HepG2 (cell line): ENCODE measurements around the gene TMEM191B.
"Not testable (repeated sequence)": the region's sequence is repeated elsewhere in the genome, so short reads cannot be mapped to it uniquely, and the experiment has no call there.

ENCODE experiments used
- AGO1 ChIP-seq: fragments of 200-400 bp; formaldehyde crosslinking; IDR thresholded peaks from 2 replicates; pipeline ENCODE4 v1.6.1; 2017; ENCODE audit warnings: mild to moderate bottlenecking, low read depth, low read length, moderate library complexity; ENCODE audit not compliant: poor library complexity, severe bottlenecking
- CTCF ChIP-seq: sonication (generic); formaldehyde crosslinking; IDR thresholded peaks from 2 replicates; pipeline ENCODE4 v1.5.0; 2020; ENCODE audit warnings: mild to moderate bottlenecking, missing genetic modification reagents, moderate library complexity
- GTF2F1 ChIP-seq: fragments of 150-350 bp; IDR thresholded peaks from 2 replicates; pipeline ENCODE4 v1.6.1; 2014; ENCODE audit warnings: low read length
- HDAC2 ChIP-seq: sonication (generic); formaldehyde crosslinking; IDR thresholded peaks from 2 replicates; pipeline ENCODE4 v1.4.0; 2020; ENCODE audit warnings: missing genetic modification reagents
- KIAA2018 ChIP-seq: sonication (generic); formaldehyde crosslinking; IDR thresholded peaks from 2 replicates; pipeline ENCODE4 v1.5.0; 2020; ENCODE audit warnings: mild to moderate bottlenecking, missing genetic modification reagents, borderline replicate concordance
- POLR2A ChIP-seq, 2 experiments: IDR thresholded peaks; 2 replicates each; pipeline ENCODE4 v1.6.1; 2011; ENCODE audit warnings: low read depth in 2 of 2, low read length in 2 of 2, mild to moderate bottlenecking in 1 of 2, moderate library complexity in 1 of 2; ENCODE audit not compliant: insufficient read depth in 1 of 2
- RBFOX2 ChIP-seq: fragments of 200-400 bp; formaldehyde crosslinking; IDR thresholded peaks from 2 replicates; pipeline ENCODE4 v1.6.1; 2017; ENCODE audit warnings: low read depth, mild to moderate bottlenecking, low read length
- SMC3 ChIP-seq: IDR thresholded peaks from 2 replicates; pipeline ENCODE4 v1.6.1; 2011; ENCODE audit warnings: low read length, improper control_type of control experiment
- ZFX ChIP-seq: sonication (generic); formaldehyde crosslinking; IDR thresholded peaks from 2 replicates; pipeline ENCODE4 v1.4.0; 2020; ENCODE audit warnings: mild to moderate bottlenecking, low read depth, missing genetic modification reagents, moderate library complexity
- ZNF121 ChIP-seq: sonication (generic); formaldehyde crosslinking; IDR thresholded peaks from 2 replicates; pipeline ENCODE4 v1.5.0; 2020; ENCODE audit warnings: mild to moderate bottlenecking, missing genetic modification reagents
- TF ChIP-seq, protein P1 (sequence below): sonication (generic); formaldehyde crosslinking; IDR thresholded peaks from 2 replicates; pipeline ENCODE4 v1.4.0; 2020; ENCODE audit warnings: missing genetic modification reagents, mild to moderate bottlenecking, borderline replicate concordance
- TF ChIP-seq, protein P2 (sequence below): sonication (generic); formaldehyde crosslinking; IDR thresholded peaks from 2 replicates; pipeline ENCODE4 v1.4.0; 2020; ENCODE audit warnings: mild to moderate bottlenecking, missing genetic modification reagents, borderline replicate concordance
- TF ChIP-seq, protein P3 (sequence below): sonication (generic); formaldehyde crosslinking; IDR thresholded peaks from 2 replicates; pipeline ENCODE4 v1.8.1; 2023; ENCODE audit warnings: mild to moderate bottlenecking, inconsistent platforms, moderate library complexity, missing genetic modification reagents, borderline replicate concordance
- TF ChIP-seq, protein P4 (sequence below): sonication (generic); formaldehyde crosslinking; IDR thresholded peaks from 2 replicates; pipeline ENCODE4 v1.4.0; 2020; ENCODE audit warnings: missing genetic modification reagents

GRCh38 chr22:18533633-18534032 is 6.0 kb downstream of the TMEM191B start:
- TF ChIP-seq, protein P1, sequence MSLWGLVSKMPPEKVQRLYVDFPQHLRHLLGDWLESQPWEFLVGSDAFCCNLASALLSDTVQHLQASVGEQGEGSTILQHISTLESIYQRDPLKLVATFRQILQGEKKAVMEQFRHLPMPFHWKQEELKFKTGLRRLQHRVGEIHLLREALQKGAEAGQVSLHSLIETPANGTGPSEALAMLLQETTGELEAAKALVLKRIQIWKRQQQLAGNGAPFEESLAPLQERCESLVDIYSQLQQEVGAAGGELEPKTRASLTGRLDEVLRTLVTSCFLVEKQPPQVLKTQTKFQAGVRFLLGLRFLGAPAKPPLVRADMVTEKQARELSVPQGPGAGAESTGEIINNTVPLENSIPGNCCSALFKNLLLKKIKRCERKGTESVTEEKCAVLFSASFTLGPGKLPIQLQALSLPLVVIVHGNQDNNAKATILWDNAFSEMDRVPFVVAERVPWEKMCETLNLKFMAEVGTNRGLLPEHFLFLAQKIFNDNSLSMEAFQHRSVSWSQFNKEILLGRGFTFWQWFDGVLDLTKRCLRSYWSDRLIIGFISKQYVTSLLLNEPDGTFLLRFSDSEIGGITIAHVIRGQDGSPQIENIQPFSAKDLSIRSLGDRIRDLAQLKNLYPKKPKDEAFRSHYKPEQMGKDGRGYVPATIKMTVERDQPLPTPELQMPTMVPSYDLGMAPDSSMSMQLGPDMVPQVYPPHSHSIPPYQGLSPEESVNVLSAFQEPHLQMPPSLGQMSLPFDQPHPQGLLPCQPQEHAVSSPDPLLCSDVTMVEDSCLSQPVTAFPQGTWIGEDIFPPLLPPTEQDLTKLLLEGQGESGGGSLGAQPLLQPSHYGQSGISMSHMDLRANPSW (CRISPR knock-in tag), result not testable (repeated sequence)
- not testable (repeated sequence) for TF ChIP-seq SMC3; RBFOX2; GTF2F1; HDAC2 (CRISPR knock-in tag); POLR2A (IDR thresholded peaks at IDR 0.05; ENCODE audit: insufficient read depth in 1 of 2, low read depth in 2 of 2, low read length in 2 of 2); CTCF (CRISPR knock-in tag); AGO1; ZNF121 (CRISPR knock-in tag); KIAA2018 (CRISPR knock-in tag); ZFX
- TF ChIP-seq, protein P2, sequence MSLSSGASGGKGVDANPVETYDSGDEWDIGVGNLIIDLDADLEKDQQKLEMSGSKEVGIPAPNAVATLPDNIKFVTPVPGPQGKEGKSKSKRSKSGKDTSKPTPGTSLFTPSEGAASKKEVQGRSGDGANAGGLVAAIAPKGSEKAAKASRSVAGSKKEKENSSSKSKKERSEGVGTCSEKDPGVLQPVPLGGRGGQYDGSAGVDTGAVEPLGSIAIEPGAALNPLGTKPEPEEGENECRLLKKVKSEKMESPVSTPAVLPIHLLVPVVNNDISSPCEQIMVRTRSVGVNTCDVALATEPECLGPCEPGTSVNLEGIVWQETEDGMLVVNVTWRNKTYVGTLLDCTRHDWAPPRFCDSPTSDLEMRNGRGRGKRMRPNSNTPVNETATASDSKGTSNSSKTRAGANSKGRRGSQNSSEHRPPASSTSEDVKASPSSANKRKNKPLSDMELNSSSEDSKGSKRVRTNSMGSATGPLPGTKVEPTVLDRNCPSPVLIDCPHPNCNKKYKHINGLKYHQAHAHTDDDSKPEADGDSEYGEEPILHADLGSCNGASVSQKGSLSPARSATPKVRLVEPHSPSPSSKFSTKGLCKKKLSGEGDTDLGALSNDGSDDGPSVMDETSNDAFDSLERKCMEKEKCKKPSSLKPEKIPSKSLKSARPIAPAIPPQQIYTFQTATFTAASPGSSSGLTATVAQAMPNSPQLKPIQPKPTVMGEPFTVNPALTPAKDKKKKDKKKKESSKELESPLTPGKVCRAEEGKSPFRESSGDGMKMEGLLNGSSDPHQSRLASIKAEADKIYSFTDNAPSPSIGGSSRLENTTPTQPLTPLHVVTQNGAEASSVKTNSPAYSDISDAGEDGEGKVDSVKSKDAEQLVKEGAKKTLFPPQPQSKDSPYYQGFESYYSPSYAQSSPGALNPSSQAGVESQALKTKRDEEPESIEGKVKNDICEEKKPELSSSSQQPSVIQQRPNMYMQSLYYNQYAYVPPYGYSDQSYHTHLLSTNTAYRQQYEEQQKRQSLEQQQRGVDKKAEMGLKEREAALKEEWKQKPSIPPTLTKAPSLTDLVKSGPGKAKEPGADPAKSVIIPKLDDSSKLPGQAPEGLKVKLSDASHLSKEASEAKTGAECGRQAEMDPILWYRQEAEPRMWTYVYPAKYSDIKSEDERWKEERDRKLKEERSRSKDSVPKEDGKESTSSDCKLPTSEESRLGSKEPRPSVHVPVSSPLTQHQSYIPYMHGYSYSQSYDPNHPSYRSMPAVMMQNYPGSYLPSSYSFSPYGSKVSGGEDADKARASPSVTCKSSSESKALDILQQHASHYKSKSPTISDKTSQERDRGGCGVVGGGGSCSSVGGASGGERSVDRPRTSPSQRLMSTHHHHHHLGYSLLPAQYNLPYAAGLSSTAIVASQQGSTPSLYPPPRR (CRISPR knock-in tag), result not testable (repeated sequence)
- TF ChIP-seq, protein P3, sequence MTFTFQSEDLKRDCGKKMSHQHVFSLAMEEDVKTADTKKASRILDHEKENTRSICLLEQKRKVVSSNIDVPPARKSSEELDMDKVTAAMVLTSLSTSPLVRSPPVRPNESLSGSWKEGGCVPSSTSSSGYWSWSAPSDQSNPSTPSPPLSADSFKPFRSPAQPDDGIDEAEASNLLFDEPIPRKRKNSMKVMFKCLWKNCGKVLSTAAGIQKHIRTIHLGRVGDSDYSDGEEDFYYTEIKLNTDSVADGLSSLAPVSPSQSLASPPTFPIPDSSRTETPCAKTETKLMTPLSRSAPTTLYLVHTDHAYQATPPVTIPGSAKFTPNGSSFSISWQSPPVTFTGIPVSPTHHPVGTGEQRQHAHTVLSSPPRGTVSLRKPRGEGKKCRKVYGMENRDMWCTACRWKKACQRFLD (CRISPR knock-in tag), result not testable (repeated sequence)
- TF ChIP-seq, protein P4, sequence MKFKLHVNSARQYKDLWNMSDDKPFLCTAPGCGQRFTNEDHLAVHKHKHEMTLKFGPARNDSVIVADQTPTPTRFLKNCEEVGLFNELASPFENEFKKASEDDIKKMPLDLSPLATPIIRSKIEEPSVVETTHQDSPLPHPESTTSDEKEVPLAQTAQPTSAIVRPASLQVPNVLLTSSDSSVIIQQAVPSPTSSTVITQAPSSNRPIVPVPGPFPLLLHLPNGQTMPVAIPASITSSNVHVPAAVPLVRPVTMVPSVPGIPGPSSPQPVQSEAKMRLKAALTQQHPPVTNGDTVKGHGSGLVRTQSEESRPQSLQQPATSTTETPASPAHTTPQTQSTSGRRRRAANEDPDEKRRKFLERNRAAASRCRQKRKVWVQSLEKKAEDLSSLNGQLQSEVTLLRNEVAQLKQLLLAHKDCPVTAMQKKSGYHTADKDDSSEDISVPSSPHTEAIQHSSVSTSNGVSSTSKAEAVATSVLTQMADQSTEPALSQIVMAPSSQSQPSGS (CRISPR knock-in tag), result not testable (repeated sequence)
